GM19099 (cell line): ENCODE results near the gene FLNC.

Experiments
- POLR2A ChIP-seq: IDR thresholded peaks from 3 replicates; pipeline ENCODE4 v1.6.1; 2011; ENCODE audit warnings: low read depth; ENCODE audit not compliant: insufficient read length; ENCODE audit errors: extremely low read depth

Gene FLNC

GRCh38 chr7:128859232-128860157, 29.3 kb downstream of the FLNC start:
- TF ChIP-seq POLR2A, result no peak

DNA sequence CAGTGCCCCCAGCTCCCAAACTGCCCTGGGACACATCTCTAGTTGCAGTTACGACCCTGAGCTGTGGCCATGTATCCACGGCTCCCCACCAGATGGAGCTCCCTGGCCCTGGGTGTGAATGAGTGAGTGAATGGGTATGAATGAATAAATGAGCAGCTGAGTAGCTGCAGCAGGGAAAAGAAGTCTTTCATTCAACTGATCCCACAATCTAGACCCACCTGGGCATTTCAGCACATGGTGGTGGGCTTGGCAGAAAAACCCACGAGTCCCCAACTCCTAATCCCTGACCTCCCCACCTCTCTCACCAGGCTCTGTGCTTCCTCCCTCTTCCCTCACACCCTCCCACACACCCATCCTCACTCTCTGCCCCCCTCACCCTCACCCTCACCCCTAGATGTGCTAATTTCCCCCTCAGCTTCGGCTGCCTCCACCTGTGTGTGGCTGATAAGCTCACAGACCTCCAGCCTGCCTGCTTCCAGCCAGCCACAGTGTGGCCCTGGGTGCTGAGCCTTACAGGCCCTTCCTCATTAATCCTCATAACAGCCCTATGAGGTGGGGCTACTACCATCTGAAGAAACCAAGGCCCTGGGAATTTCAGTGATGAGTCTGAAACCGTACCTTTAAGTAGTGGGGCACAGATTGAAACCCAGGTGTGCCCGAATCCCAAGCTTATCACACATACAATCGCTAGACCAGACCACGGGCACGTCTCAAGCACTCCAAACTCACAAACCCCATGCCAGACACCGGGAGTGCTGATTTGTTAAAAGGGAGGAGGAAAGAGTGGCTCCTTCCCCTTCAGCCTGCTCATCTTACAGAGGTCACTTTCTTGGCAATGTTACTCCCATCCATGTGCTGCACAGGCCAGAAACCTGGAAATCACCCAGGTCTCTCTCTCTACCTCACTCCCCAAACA, 30.2 kb downstream of the FLNC start:
- TF ChIP-seq POLR2A, result no peak

DNA sequence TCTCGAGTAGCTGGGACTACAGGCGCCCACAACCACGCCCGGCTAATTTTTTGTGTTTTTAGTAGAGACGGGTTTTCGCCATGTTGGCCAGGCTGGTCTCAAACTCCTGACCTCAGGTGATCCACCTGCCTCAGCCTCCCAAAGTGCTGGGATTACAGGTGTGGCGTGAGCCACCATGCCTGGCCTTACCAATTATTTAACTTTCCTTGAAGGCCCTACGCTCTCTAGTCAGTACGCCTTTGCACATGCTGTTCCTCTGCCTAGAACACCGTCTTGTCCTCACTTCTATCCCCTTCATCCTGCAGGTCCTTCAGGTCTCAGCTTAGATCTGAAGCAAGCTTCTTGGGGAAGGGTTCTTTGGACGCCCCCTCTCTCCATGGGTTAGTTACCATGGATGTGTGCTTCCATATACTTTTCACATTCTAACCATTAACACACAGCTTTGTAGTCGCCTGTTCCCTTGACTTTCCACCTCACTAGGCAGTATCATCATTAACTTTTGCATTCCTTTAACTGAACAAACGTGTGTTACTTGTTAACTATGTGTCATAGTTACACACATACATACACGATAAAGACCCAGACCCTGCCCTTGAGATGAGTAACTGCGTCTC, 31.9 kb downstream of the FLNC start:
- no peak for TF ChIP-seq POLR2A

GRCh38 chr7:128862571-128863432, 32.6 kb downstream of the FLNC start, which contains the start of gene ATP6V1F:
Gene ATP6V1F, plus strand, starts transcription at chr7:128862856. Its CDS starts 49 bp downstream, at chr7:128862905.
- TF ChIP-seq POLR2A, result peak; percentile 82

DNA sequence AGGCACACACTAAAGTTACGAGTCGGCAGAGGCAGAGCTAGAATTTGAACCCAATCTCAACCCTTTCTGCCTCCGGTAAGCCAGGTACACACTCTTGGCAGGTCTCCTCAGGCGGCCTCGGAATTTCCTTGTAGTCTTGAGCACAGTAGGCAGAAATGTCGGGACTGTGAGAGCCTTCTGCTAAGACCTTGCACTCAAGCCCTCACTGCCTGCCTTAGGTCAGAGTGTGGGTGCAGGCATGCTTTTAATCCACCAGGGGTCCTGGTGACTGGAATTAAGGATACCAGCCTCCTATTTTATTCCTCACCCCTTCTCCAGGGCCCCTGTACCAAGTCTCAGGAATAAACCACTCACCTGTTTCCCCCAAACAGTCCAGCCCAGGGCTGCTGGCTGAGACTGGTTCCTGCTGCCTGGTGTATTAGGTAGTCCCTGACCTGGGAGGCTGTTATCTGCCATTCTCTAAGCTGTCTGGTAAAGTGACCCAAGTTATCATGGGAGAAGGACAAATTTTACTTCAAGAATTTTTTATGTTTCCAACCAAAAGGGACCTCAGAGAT, 33.3 kb downstream of the FLNC start:
- no peak for TF ChIP-seq POLR2A

- TF ChIP-seq POLR2A, result no peak
Measured at GRCh38 chr7:128865303-128865702, 35.1 kb downstream of the FLNC start.

GRCh38 chr7:128865996-128866877, 36.0 kb downstream of the FLNC start:
- no peak for TF ChIP-seq POLR2A

DNA sequence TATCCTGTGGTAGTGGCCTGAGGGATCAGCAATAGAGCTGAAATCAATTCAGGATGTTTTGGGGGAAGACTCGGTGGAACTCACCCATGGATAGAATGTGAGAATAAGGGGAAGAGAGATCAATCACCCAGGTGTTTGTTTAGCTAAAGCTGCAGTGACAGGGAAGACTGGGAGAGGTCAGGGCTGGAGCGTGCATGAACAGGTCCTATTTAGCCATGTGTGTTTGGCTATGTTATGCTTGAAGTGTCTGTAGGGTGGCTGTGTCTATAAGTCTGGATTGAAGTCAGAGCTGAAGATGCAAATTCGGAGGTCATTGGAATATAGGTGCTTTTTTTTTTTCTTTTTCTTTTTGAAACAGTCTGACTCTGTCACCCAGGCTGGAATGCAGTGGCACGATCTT, 37.0 kb downstream of the FLNC start:
- TF ChIP-seq POLR2A, result no peak

- no peak for TF ChIP-seq POLR2A
Measured at GRCh38 chr7:128867842-128868623, 37.8 kb downstream of the FLNC start.

GRCh38 chr7:128868624-128869137, 38.5 kb downstream of the FLNC start:
- TF ChIP-seq POLR2A, result no peak

- TF ChIP-seq POLR2A, result peak; percentile 41
Measured at GRCh38 chr7:128869138-128869943, 39.1 kb downstream of the FLNC start.
